Cardiac muscle cell (in vitro differentiated cells and primary cell): ENCODE results near the gene PTPRQ. TPM values are rescaled to one million over a fixed set of nuclear protein-coding genes. Genes with fewer than 3 reads are reported as not detected.

Source experiments
- DNase-seq, 2 donors: peaks; one replicate each; pipeline versions ENCODE4 v3.0.0 to v3.0.0-alpha.2; 2010 to 2017; ENCODE audit warnings: low read depth in 1 of 2, low spot score in 1 of 2
- H3K27ac ChIP-seq: fragments of 200-600 bp; sonication (generic); 2 replicates; pipeline ENCODE4 v1.5.1; 2016
- H3K27me3 ChIP-seq: fragments of 200-600 bp; sonication (generic); 2 replicates; pipeline ENCODE4 v1.6.0; 2016; ENCODE audit warnings: control low read depth
- H3K36me3 ChIP-seq: fragments of 200-600 bp; sonication (generic); 2 replicates; pipeline ENCODE4 v1.5.1; 2016; ENCODE audit warnings: control low read depth
- H3K4me1 ChIP-seq: fragments of 200-600 bp; sonication (generic); 2 replicates; pipeline ENCODE4 v1.8.1; 2017; ENCODE audit warnings: low read depth, mild to moderate bottlenecking, mixed run types
- H3K4me3 ChIP-seq: fragments of 200-600 bp; sonication (generic); 2 replicates; pipeline ENCODE4 v1.5.1; 2016; ENCODE audit warnings: mild to moderate bottlenecking
- H3K9me3 ChIP-seq: fragments of 200-600 bp; sonication (generic); 2 replicates; pipeline ENCODE4 v1.5.1; 2017; ENCODE audit warnings: low read depth, mild to moderate bottlenecking, control low read depth
- polyA plus RNA-seq: library from polyadenylated mRNA; unstranded; fragments of >200 nt; fragmentation: Nextera tagmentation; extraction: Ambion mirVana; gene quantifications from 2 replicates; pipeline ENCODE4 v1.2.1, GENCODE V29; 2016
- total RNA-seq: library from RNA; depleted of rRNA; stranded (reverse); fragments of >200 nt; gene quantifications from 2 replicates; pipeline ENCODE4 v1.2.3, GENCODE V29; 2016
- TF ChIP-seq, protein P1 (sequence below): IDR thresholded peaks from 2 replicates; pipeline ENCODE4 v1.5.1; 2012; ENCODE audit warnings: low read depth, mild to moderate bottlenecking, low read length

The PTPRQ gene
- 0.69 and 1.2 TPM in 2 replicates for total RNA-seq
- 0.01 TPM in 1 of 2 replicates, not detected in the other for polyA plus RNA-seq

DNA sequence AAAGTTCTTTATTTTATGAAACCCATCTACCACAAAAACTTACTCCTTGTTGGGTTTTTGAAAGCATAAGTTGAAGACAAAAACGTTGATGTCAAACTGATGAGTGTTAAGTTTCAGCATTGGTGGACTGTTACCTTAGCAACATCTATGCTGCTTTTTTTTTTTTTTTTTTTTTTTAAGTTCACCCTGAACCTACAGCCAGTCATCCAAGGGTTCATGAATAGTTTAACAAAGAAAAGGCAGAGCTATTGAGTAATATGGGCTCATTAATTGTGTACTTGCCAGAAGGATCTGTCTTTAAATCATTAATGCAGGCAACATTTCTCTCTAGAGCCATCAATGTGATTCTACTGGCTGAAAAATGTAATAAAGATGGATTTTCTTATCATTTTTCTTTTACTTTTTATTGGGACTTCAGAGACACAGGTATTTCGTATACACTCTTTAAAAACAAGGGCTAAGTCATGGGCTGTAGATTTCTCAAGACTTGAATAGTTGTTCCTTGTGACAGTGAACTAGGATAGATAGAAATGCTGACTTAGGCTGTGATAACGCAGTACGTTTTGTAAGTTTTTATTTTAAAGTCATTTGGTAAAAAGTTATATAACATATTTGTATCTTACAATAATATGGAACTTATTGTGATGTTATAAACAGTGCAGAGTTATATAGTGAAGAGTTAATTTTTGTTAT lies at the start of gene PTPRQ:
Gene PTPRQ, plus strand, starts transcription at position 262 of the 693 bp plus-strand sequence. Its CDS starts 111 bp downstream, at position 373.
- Histone ChIP-seq H3K27ac (no peak within 1 kb of the TSS), H3K27me3 (no peaks in the 10 kb centered on the region), H3K36me3 (no peaks in the 10 kb centered on the region), H3K9me3 (no peaks in the 10 kb centered on the region), H3K4me1 (no peaks in the 10 kb centered on the region), H3K4me3 (no peak within 1 kb of the TSS)
- DNase-seq = peak in 1 of 2 donors; percentile 68
- TF ChIP-seq, protein P1, sequence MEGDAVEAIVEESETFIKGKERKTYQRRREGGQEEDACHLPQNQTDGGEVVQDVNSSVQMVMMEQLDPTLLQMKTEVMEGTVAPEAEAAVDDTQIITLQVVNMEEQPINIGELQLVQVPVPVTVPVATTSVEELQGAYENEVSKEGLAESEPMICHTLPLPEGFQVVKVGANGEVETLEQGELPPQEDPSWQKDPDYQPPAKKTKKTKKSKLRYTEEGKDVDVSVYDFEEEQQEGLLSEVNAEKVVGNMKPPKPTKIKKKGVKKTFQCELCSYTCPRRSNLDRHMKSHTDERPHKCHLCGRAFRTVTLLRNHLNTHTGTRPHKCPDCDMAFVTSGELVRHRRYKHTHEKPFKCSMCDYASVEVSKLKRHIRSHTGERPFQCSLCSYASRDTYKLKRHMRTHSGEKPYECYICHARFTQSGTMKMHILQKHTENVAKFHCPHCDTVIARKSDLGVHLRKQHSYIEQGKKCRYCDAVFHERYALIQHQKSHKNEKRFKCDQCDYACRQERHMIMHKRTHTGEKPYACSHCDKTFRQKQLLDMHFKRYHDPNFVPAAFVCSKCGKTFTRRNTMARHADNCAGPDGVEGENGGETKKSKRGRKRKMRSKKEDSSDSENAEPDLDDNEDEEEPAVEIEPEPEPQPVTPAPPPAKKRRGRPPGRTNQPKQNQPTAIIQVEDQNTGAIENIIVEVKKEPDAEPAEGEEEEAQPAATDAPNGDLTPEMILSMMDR = no peak

- Histone ChIP-seq H3K4me1 (no peaks in the 10 kb centered on the region), H3K36me3 (no peaks in the 10 kb centered on the region), H3K4me3 (no peak overlapping the region), H3K27ac (no peak overlapping the region), H3K9me3 (no peaks in the 10 kb centered on the region), H3K27me3 (no peaks in the 10 kb centered on the region)
- peak in 1 of 2 donors; percentile 40 for DNase-seq
- TF ChIP-seq, protein P1 = no peak
These were observed 43.5 kb upstream of the PTPRQ start for GRCh38 chr12:80400571-80400991.

GRCh38 chr12:80401191-80401590 lies 42.8 kb upstream of the PTPRQ start:
- no peak overlapping the region for H3K4me3 ChIP-seq
- H3K4me1 ChIP-seq = no peaks in the 10 kb centered on the region
- DNase-seq = no peak
- H3K27ac ChIP-seq = no peak overlapping the region
- H3K27me3 ChIP-seq = no peaks in the 10 kb centered on the region
- no peaks in the 10 kb centered on the region for H3K36me3 ChIP-seq
- TF ChIP-seq, protein P1 = no peak
- H3K9me3 ChIP-seq = no peaks in the 10 kb centered on the region

GRCh38 chr12:80404629-80405028 lies 39.4 kb upstream of the PTPRQ start:
- Histone ChIP-seq H3K4me1 (no peaks in the 10 kb centered on the region), H3K27ac (no peak overlapping the region), H3K9me3 (no peaks in the 10 kb centered on the region), H3K36me3 (no peaks in the 10 kb centered on the region), H3K4me3 (no peak overlapping the region), H3K27me3 (no peaks in the 10 kb centered on the region)
- DNase-seq = no peak
- TF ChIP-seq, protein P1 = no peak

DNA sequence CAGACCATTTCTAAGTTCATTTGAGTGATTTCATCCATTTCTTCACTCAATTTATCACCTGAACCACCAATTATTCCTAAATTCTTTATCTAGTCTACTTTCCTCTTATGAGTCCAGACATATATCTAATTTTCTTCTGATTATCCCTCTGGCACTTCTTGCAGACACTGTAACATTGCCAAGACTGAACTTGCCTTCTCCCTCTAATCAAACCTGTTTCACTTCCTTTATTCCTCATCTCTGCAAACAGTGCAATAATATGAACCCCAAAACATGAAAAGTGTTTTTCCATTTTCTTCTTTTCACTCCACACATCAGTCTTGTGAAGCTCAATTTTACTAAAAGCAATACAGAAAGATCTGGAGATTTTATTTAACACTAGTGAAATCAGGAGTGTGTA lies 37.8 kb upstream of the PTPRQ start:
- Histone ChIP-seq H3K4me3 (no peak overlapping the region), H3K9me3 (no peaks in the 10 kb centered on the region), H3K36me3 (no peaks in the 10 kb centered on the region), H3K4me1 (no peaks in the 10 kb centered on the region), H3K27me3 (no peaks in the 10 kb centered on the region), H3K27ac (no peak overlapping the region)
- TF ChIP-seq, protein P1 = no peak
- no peak for DNase-seq
